ENCODE data around the gene IFITM1. TPM values are rescaled to one million over a fixed set of nuclear protein-coding genes. Genes with fewer than 3 reads are reported as not detected.

Gene IFITM1
- total and polyA plus RNA-seq, 5 donors, result 85.0 to 235 (median 119) TPM

DNA sequence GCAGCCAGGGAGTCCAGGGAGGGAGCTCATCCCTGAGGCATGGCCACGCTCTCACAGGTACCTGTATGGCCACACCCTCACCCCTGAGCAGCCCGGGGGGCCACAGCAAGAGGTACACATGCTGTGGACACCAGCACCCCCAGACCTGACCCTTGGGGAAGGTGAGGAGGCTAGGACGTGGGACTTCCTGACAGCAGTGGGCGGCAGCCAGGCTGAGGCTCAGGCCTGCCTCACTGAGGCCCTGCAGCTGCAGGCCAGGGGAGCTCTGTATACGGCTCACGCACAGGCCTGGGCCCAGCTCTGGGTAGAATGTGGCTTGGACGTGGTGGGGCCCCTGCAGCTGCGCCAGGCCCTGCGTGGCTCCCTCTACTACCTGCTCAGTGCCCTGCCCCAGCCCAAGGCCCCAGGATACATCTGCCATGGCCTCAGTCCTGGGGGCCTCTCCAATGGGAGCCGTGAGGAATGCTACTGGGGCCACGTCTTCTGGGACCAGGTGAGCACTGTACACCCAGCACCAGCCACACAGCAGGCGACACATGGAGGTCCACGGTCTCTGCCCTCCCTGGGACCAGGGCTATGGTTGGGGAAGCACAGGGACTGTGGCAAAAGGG lies 23.1 kb upstream of the IFITM1 start:
- H3K4me3 ChIP-seq (ENCODE audit: low read length), result no peak overlapping the region
- no peaks in the 10 kb centered on the region for H3K27me3 ChIP-seq (ENCODE audit: control insufficient read depth, insufficient read depth)
- no peaks in the 10 kb centered on the region for H3K9me3 ChIP-seq (ENCODE audit: control insufficient read depth, low read length)
- WGBS, result 94% methylated on average over 13 of the region's 13 CpGs
- no peaks in the 10 kb centered on the region for H3K4me1 ChIP-seq (ENCODE audit: control insufficient read depth, insufficient read depth, low read length)
- DNase-seq (peak; percentile 15 to 57 (median 42)), ATAC-seq (no peak)
- H3K27ac ChIP-seq (ENCODE audit: low read length), result no peak overlapping the region
- intact Hi-C loops (cut with DNase I), result no loop called here

DNA sequence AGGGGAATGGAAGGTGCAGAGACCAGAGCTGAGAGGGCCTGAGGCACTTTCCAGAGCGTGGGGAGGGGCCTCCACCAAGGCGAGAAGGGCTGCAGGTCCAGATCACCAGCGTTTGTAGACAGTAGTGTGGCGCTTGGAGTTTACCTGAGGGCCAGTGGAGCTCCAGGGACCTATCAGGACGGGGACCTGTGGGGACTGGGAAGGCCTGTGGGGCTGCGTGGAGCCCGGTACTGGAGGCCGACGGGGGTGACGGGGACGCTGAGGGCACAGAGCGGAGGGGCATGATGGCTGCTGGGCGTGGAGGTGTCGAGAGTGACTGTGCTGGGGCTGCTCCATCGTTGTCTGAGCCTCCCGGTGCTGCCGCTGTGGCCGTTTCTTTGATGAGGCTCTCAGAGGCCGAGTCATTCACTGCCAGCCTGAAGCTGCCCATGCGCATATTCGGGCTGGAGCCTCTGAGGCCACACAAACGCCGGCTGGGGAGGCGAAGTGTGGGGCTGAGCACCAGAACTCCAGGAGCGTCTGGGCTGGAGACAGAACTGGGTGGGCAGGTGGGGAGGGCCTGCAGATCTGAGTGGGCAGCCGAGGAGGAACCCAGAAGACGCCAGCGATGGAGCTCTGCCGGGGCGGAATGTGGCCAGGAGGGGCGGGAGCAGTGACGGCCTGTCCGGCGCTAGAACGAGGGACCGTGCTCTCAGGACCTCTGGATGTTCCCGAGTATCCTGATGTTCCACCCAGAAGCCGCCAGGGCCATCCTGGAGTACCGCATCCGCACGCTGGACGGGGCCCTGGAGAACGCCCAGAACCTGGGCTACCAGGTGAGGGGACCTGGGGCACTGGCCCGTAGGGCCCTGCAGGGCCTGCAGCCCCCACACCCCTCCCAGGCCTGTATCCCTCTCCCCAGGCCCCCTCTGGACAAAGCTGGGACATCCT lies 22.3 kb upstream of the IFITM1 start:
- WGBS, result 88% methylated on average over 44 of the region's 44 CpGs
- ATAC-seq, result no peak
- peak; percentile 14 to 57 (median 53) for DNase-seq

DNA sequence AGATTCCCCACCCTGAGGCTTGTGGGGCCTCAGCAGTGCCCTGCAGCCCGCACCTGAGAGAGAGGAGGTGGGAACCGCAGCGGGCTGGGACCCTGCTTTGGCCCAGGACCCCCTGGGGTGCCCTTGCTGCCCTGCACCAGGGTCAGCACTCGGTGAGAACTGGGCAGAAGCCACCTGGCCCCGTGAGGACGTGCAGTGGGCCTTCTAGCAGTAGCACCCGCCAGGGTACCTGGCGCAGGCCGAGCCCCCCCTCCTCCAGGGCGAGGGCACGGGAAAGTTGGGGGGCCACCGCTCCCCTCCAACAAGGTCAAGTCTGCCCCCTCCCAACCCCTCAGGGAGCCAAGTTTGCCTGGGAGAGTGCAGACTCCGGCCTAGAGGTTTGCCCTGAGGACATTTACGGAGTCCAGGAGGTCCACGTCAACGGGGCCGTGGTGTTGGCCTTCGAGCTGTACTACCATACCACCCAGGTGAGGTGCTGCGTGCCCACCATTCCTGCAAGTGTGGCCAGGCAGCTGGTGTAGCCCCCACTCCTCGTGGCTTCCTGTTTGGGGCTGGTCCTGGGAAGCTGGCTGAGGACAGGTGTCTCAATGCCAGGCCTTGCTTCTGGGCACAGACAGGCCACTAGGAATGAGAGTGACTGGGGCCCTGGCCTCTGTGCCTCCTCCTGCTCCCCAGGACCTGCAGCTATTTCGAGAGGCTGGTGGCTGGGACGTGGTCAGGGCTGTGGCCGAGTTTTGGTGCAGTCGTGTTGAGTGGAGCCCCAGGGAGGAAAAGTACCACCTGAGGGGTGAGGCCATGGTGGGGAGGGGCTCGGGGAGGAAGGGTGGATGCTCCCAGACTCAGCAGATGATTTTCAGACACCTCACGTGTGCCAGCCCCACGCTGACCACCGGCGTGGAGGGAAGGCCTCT lies 21.4 kb upstream of the IFITM1 start:
- no peaks in the 10 kb centered on the region for H3K4me1 ChIP-seq (ENCODE audit: control insufficient read depth, insufficient read depth, low read length)
- no peaks in the 10 kb centered on the region for H3K9me3 ChIP-seq (ENCODE audit: control insufficient read depth, low read length)
- H3K27me3 ChIP-seq (ENCODE audit: control insufficient read depth, insufficient read depth), result no peaks in the 10 kb centered on the region
- WGBS, result 92% methylated on average over 29 of the region's 29 CpGs
- no peak overlapping the region for H3K27ac ChIP-seq (ENCODE audit: low read length)
- no peak overlapping the region for H3K4me3 ChIP-seq (ENCODE audit: low read length)
- no peak for ATAC-seq
- peak; percentile 13 to 57 (median 53) for DNase-seq
- intact Hi-C loops (cut with DNase I), result no loop called here

More for the DNA sequence above, 22.3 kb upstream of the IFITM1 start:
- Histone ChIP-seq H3K9me3 (ENCODE audit: control insufficient read depth, low read length) (no peaks in the 10 kb centered on the region), H3K27ac (ENCODE audit: low read length) (no peak overlapping the region), H3K4me3 (ENCODE audit: low read length) (no peak overlapping the region), H3K27me3 (ENCODE audit: control insufficient read depth, insufficient read depth) (no peaks in the 10 kb centered on the region), H3K4me1 (ENCODE audit: control insufficient read depth, insufficient read depth, low read length) (no peaks in the 10 kb centered on the region)
- intact Hi-C loops (cut with DNase I), result no loop called here

DNA sequence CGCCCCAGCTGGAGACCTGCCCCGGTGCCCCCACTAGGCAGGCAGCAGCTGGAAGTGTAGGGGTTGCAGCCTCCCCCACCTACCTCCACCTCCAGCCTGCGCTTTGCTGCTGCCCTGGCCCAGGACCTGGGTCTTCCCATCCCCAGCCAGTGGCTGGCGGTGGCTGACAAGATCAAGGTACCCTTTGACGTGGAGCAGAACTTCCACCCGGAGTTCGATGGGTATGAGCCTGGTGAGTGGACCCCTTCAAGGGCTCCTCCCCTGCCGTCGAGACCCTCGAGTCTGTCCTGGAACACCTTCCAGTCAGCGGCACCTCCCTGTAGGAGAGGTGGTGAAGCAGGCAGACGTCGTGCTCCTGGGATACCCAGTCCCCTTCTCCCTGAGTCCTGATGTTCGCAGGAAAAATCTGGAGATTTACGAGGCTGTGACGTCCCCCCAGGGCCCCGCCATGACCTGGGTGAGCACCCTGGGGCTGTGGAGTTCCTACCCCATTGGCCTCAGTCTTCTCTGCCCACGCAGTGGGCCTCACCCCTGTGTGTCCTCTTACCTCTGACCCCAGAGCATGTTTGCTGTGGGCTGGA lies 20.5 kb upstream of the IFITM1 start:
- no peak overlapping the region for H3K4me3 ChIP-seq (ENCODE audit: low read length)

DNA sequence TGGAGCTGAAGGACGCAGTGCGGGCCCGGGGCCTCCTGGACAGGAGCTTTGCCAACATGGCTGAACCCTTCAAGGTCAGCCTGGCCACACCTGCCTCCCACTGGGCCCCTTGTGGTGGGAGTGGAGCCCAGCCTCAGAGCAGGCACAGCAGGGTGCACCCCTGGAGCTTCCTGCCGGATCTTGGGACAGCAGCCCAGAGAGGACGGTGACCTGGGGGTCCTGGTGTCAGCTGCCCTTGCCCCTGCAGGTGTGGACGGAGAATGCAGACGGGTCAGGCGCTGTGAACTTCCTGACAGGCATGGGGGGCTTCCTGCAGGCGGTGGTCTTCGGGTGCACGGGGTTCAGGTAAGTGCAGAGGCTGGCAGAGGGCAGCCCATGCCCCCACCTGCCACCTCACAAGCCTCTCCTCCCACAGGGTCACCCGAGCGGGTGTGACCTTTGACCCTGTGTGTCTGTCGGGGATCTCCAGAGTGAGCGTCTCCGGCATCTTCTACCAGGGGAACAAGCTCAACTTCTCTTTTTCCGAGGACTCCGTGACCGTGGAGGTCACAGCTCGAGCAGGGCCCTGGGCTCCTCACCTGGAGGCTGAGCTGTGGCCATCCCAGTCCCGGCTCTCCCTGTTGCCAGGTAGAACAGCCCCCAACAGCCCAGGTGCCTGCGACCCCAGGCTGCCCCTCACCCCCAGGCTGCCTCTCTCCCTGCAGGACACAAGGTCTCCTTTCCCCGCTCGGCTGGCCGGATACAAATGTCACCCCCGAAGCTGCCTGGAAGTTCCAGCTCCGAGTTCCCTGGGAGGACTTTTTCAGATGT lies 19.8 kb upstream of the IFITM1 start:
- intact Hi-C loops (cut with DNase I), result no loop called here
- no peak for ATAC-seq
- WGBS, result 89% methylated on average over 27 of the region's 27 CpGs

More for the DNA sequence above, 20.5 kb upstream of the IFITM1 start:
- Histone ChIP-seq H3K9me3 (ENCODE audit: control insufficient read depth, low read length) (no peaks in the 10 kb centered on the region), H3K27me3 (ENCODE audit: control insufficient read depth, insufficient read depth) (no peaks in the 10 kb centered on the region), H3K4me1 (ENCODE audit: control insufficient read depth, insufficient read depth, low read length) (no peaks in the 10 kb centered on the region), H3K27ac (ENCODE audit: low read length) (no peak overlapping the region)
- DNase-seq, result peak in 2 of 3 donors; percentile 41 to 47
- no peak for ATAC-seq
- WGBS, result 80% methylated on average over 18 of the region's 18 CpGs
- intact Hi-C loops (cut with DNase I), result no loop called here

DNA sequence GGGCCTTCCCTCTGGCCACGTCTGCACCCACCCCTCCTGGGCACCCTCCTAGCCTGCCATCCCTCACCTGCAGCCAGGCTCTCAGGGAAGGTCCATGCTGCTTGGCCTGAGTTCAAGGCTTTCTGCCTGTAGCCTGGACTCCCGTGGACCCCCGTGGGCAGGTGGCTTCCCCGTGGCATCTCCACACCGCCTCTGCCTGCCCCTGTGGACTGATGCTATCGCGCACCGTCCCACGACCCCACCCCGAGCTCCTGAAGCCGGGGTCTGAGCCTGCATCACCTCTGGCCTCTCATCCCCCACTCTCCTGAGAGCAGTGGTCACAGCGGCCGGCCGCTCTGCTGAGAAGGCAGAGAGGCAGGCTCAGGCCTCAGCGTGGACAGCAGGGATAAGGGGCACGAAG lies 19.1 kb upstream of the IFITM1 start:
- ATAC-seq, result no peak
- H3K27ac ChIP-seq (ENCODE audit: low read length), result no peak overlapping the region
- H3K27me3 ChIP-seq (ENCODE audit: control insufficient read depth, insufficient read depth), result no peaks in the 10 kb centered on the region
- no peaks in the 10 kb centered on the region for H3K9me3 ChIP-seq (ENCODE audit: control insufficient read depth, low read length)
- H3K4me1 ChIP-seq (ENCODE audit: control insufficient read depth, insufficient read depth, low read length), result no peaks in the 10 kb centered on the region
- intact Hi-C loops (cut with DNase I), result no loop called here
- WGBS, result 87% methylated on average over 16 of the region's 16 CpGs
- H3K4me3 ChIP-seq (ENCODE audit: low read length), result no peak overlapping the region
- DNase-seq, result peak in 2 of 3 donors; percentile 42 to 43

More for the DNA sequence above, 19.8 kb upstream of the IFITM1 start:
- Histone ChIP-seq H3K4me3 (ENCODE audit: low read length) (no peak overlapping the region), H3K4me1 (ENCODE audit: control insufficient read depth, insufficient read depth, low read length) (no peaks in the 10 kb centered on the region), H3K27ac (ENCODE audit: low read length) (no peak overlapping the region), H3K27me3 (ENCODE audit: control insufficient read depth, insufficient read depth) (no peaks in the 10 kb centered on the region), H3K9me3 (ENCODE audit: control insufficient read depth, low read length) (no peaks in the 10 kb centered on the region)
- DNase-seq, result peak in 2 of 3 donors; percentile 49 to 50

GRCh38 chr11:295351-296170 lies 18.3 kb upstream of the IFITM1 start:
- no peak overlapping the region for H3K27ac ChIP-seq (ENCODE audit: low read length)
- no peaks in the 10 kb centered on the region for H3K9me3 ChIP-seq (ENCODE audit: control insufficient read depth, low read length)
- ATAC-seq (no peak), DNase-seq (peak in 2 of 3 donors; percentile 40 to 47)
- H3K27me3 ChIP-seq (ENCODE audit: control insufficient read depth, insufficient read depth), result no peaks in the 10 kb centered on the region
- no peaks in the 10 kb centered on the region for H3K4me1 ChIP-seq (ENCODE audit: control insufficient read depth, insufficient read depth, low read length)
- intact Hi-C loops (cut with DNase I), result no loop called here
- 74% methylated on average over 26 of the region's 26 CpGs for WGBS
- H3K4me3 ChIP-seq (ENCODE audit: low read length), result no peak overlapping the region

DNA sequence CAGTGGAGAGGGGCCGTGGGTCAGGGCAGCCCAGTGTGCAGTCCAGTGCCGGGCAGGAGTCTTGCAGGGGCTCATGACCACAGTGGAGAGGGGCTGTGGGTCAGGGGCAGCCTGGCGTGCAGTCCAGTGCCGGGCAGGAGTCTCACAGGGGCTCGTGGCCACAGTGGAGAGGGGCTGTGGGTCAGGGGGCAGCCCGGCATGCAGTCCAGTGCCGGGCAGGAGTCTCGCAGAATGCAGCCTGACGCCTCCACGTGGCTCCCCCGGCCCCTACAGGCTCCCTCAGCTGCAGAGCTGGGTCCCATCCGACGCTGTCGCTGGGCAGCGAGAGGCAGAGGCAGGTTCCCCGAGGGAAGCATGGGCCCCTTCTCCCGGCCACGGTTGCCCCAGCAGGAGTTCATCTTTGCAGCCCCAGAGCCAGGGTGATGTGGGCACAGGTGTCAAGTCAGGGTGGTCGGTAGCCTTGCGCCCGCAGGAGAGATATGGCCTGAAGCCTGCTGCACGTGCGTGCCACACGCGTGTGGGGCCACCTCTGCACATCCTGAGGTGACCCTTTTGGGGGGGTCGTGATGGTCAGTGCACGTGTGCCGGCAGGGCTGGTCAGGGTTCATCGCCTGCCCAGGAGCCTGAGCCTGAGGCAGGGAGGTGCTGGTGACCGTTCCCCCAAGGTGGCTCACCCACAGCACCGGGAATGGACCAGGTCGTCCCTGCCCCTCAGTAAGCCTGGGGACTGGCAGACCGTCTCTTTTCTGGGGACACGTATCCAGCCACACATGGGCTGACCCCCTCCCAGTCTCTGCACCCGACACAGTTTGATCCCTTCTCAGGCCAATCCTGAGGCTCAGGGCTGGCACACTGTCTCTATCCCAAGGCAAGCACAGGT lies 17.4 kb upstream of the IFITM1 start:
- DNase-seq (peak in 2 of 3 donors; percentile 46 to 52), ATAC-seq (no peak)
- 73% methylated on average over 35 of the region's 35 CpGs for WGBS

More for the DNA sequence above, 17.4 kb upstream of the IFITM1 start:
- no peak overlapping the region for H3K4me3 ChIP-seq (ENCODE audit: low read length)
- no peaks in the 10 kb centered on the region for H3K9me3 ChIP-seq (ENCODE audit: control insufficient read depth, low read length)
- no peak overlapping the region for H3K27ac ChIP-seq (ENCODE audit: low read length)
- intact Hi-C loops (cut with DNase I), result no loop called here
- H3K4me1 ChIP-seq (ENCODE audit: control insufficient read depth, insufficient read depth, low read length), result no peaks in the 10 kb centered on the region
- H3K27me3 ChIP-seq (ENCODE audit: control insufficient read depth, insufficient read depth), result no peaks in the 10 kb centered on the region

Measured in right cardiac atrium (tissue), 5 donors.